ENCODE measurements around the gene CEACAM3. TPM values are rescaled to one million over a fixed set of nuclear protein-coding genes. Genes with fewer than 3 reads are reported as not detected.

The CEACAM3 gene
- total RNA-seq, 4 donors from 2014 or later: 0.82 to 2.2 (median 1.6) TPM; not detected in 1

GRCh38 chr19:41860419-41861115 lies 64.2 kb downstream of the CEACAM3 start:
- H3K27ac ChIP-seq: peak overlapping the region; percentile 93 to 97 (median 95)
- no peak for TF ChIP-seq CTCF (IDR thresholded peaks at IDR 0.05)
- TF ChIP-seq POLR2AphosphoS5 (IDR thresholded peaks at IDR 0.05): no peak
- no peak for TF ChIP-seq EP300 (IDR thresholded peaks at IDR 0.05; ENCODE audit: low read depth)
- no peak for TF ChIP-seq POLR2A (IDR thresholded peaks at IDR 0.05)
- peaks cover 26 to 43% (median 29%) of the 10 kb centered on the region in 4 donors for H3K4me1 ChIP-seq
- 1% methylated on average over 33 of the region's 45 CpGs; no CpG with 5 or more reads in 1 of the 2 donors for WGBS, 2 donors (ENCODE audit: low coverage in 1 of 2)
- in situ Hi-C loops (cut with MboI; ENCODE audit: low pct_ligation_motif_present in 1 of 4, low pct_unique_long_range_greater_than_20kb in 1 of 4, low sequenced_read_pairs in 3 of 4) (no loop called here), intact Hi-C loops (cut with DNase I; ENCODE audit: low total_unique reads) (no loop called here)
- peaks cover 0 to 28% (median 11%) of the 10 kb centered on the region in 4 donors for H3K36me3 ChIP-seq
- H3K27me3 ChIP-seq: no peaks in the 10 kb centered on the region
- no peaks in the 10 kb centered on the region for H3K9me3 ChIP-seq
- peak overlapping the region; percentile 72 to 92 (median 80) for H3K4me3 ChIP-seq
- DNase-seq: no peak

Other genes with a start within 250 kb of the CEACAM3 start
- gene CEACAM21, start 220.4 kb upstream of the CEACAM3 start, total RNA-seq: 1 to 10 TPM in 1 of 4 donors, under 1 TPM in 2, not detected in 1; 0.41 to 1.1 (median 0.95) TPM
- 1 to 10 TPM in 1 of 4 donors, under 1 TPM in 1, not detected in 2; 0.48 to 1.5 TPM for gene CEACAM4, start 169.5 kb upstream of the CEACAM3 start, total RNA-seq
- gene CEACAM7, start 108.3 kb upstream of the CEACAM3 start, total RNA-seq: 1,000 to 10,000 TPM in 3 of 4 donors, 10 to 100 TPM in 1; 26.3 to 2,498 (median 1,946) TPM
- 1,000 to 10,000 TPM in 3 of 4 donors, 10 to 100 TPM in 1; 95.5 to 1,964 (median 1,677) TPM for gene CEACAM5, start 88.0 kb upstream of the CEACAM3 start, total RNA-seq
- 100 to 1,000 TPM in 2 of 4 donors, 10 to 100 TPM in 2; 33.8 to 209 (median 104) TPM for gene CEACAM6, start 41.1 kb upstream of the CEACAM3 start, total RNA-seq
- not detected for gene LYPD4, start 48.1 kb downstream of the CEACAM3 start, total RNA-seq
- gene DMRTC2, start 48.5 kb downstream of the CEACAM3 start, total RNA-seq: not detected
- 1,000 to 10,000 TPM in 2 of 4 donors, 100 to 1,000 TPM in 2; 595 to 1,336 (median 1,016) TPM for gene RPS19, start 63.7 kb downstream of the CEACAM3 start, total RNA-seq
- 10 to 100 TPM in 1 of 4 donors, 1 to 10 TPM in 2, not detected in 1; 2.3 to 33.0 (median 8.2) TPM for gene CD79A, start 80.7 kb downstream of the CEACAM3 start, total RNA-seq
- gene ARHGEF1, start 86.6 kb downstream of the CEACAM3 start, total RNA-seq: 100 to 1,000 TPM in 2 of 4 donors, 10 to 100 TPM in 2; 64.3 to 215 (median 113) TPM
- 1 to 10 TPM in 2 of 4 donors, under 1 TPM in 2; 0.27 to 1.9 (median 0.95) TPM for gene ERFL, start 131.9 kb downstream of the CEACAM3 start, total RNA-seq
- gene RABAC1, start 162.7 kb downstream of the CEACAM3 start, total RNA-seq: 100 to 1,000 TPM in 3 of 4 donors, 10 to 100 TPM in 1; 75.6 to 235 (median 165) TPM
- 1 to 10 TPM in 2 of 4 donors, under 1 TPM in 1, not detected in 1; 0.20 to 1.1 (median 1.1) TPM for gene ATP1A3, start 197.6 kb downstream of the CEACAM3 start, total RNA-seq

Data from transverse colon (tissue), 4 donors.